ENCODE results near the gene ZBED5.
"Not testable (repeated sequence)": the region's sequence is repeated elsewhere in the genome, so short reads cannot be mapped to it uniquely, and the experiment has no call there.

The ZBED5 gene

GRCh38 chr11:10836884-10837283, 21.0 kb downstream of the ZBED5 start:
- DNase-seq: not testable (repeated sequence)

GRCh38 chr11:10829139-10829538, 28.7 kb downstream of the ZBED5 start:
- DNase-seq: no peak

GRCh38 chr11:10828402-10828801, 29.5 kb downstream of the ZBED5 start:
- DNase-seq: no peak

GRCh38 chr11:10824888-10825287, 33.0 kb downstream of the ZBED5 start:
- no peak for DNase-seq

- DNase-seq: no peak
These were observed 34.7 kb downstream of the ZBED5 start for GRCh38 chr11:10823152-10823579.

GRCh38 chr11:10822491-10822890, 35.4 kb downstream of the ZBED5 start:
- DNase-seq: not testable (repeated sequence)

- DNase-seq: no peak
These were observed 39.3 kb downstream of the ZBED5 start for GRCh38 chr11:10818594-10818993.

- no peak for DNase-seq
These were observed 43.9 kb downstream of the ZBED5 start for GRCh38 chr11:10813945-10814344.

- peak; percentile 29 for DNase-seq
These were observed 48.3 kb downstream of the ZBED5 start for GRCh38 chr11:10809373-10810160.

GRCh38 chr11:10808553-10809372, 49.1 kb downstream of the ZBED5 start, which contains the start of gene EIF4G2:
Gene EIF4G2, minus strand, starts transcription at chr11:10808926.
- DNase-seq: peak; percentile 98

GRCh38 chr11:10808235-10808552, 49.7 kb downstream of the ZBED5 start:
- DNase-seq: no peak

GRCh38 chr11:10807493-10808234, 50.2 kb downstream of the ZBED5 start:
- DNase-seq: peak; percentile 60

- no peak for DNase-seq
These were observed 51.6 kb downstream of the ZBED5 start for GRCh38 chr11:10806206-10806605.

GRCh38 chr11:10805741-10806140, 52.1 kb downstream of the ZBED5 start:
- no peak for DNase-seq

- DNase-seq: no peak
These were observed 54.2 kb downstream of the ZBED5 start for GRCh38 chr11:10803676-10804075.

All from NCI-H1105 (cell line).